Epidermal melanocyte (primary cell): Measurements from ENCODE around the gene MYD88.
"Not testable (repeated sequence)": the region's sequence is repeated elsewhere in the genome, so short reads cannot be mapped to it uniquely, and the experiment has no call there.

ENCODE experiments used
- DNase-seq: peaks from one replicate; pipeline ENCODE4 v3.0.0; 2011; ENCODE audit warnings: low spot score; ENCODE audit not compliant: insufficient read length

Gene MYD88

DNA sequence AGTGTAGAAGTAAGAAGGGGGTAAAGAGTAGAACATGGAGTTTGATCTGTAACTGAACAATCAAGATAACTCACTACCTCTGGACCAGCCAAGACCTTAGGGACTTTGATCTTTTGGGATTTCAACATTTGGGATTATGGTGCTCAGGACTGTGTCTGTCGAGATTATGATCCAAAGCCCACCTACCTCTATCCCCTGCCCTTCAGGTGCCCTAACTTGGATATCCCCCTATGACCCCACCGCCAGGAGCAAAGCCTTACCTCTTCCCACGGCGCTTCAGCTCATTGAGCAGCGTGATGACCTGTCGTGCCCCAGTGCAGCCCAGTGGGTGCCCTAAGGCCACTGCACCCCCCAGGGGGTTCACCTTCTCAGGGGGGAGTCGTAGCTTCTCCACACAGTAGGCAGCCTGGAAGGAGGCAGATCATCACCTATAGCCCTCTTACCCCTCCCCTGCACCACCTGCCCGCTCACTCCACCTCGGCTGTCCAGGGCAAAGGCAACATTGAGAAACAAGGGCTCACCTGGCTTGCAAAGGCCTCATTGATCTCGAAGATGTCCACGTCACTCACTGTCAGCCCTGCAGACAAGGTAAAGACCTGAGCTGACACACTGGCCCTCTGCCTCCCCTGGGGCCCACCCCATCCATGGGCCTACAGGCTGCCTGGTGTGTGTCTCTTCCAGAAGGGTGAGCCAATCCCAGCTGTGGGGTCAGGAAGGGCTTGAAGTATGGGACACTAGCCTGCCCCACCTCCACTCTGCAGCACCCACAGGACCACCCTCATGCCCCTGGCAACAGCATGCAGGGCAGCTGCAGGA is 12.9 kb upstream of the MYD88 start:
- no peak for DNase-seq

DNA sequence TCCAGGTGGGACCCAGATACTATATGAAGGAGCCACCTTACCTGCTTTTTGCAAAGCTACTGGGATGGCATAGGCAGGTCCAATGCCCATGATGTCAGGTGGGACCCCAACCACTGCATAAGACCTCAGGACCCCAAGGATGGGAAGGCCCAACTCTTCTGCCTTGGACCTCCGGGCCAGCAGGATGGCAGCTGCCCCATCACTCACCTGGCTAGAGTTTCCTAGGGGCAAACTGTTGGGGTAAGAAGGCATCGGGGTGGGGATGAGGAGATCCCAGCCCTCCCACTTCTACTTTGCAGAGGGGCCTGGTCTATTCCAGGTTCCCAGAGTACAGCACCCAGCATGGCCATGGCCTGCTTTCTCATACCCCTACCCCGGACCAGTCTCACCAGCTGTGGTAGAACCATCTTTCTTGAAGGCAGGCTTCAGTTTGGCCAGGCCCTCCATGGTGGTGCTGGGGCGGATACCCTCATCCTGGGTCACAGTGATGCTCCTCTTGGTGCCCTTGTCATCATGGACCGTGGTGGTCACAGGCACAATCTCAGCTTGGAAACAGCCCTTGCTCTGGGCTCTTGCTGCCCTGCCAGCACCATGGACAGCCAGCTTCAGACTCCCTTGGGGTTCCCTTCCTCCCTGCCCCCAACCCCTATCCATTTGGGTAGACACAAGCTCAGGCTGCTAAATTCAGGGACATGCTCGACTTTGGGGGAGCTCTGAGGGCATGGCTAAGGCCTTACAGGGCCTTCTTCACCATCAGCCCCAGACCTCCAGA is 12.2 kb upstream of the MYD88 start:
- no peak for DNase-seq

DNA sequence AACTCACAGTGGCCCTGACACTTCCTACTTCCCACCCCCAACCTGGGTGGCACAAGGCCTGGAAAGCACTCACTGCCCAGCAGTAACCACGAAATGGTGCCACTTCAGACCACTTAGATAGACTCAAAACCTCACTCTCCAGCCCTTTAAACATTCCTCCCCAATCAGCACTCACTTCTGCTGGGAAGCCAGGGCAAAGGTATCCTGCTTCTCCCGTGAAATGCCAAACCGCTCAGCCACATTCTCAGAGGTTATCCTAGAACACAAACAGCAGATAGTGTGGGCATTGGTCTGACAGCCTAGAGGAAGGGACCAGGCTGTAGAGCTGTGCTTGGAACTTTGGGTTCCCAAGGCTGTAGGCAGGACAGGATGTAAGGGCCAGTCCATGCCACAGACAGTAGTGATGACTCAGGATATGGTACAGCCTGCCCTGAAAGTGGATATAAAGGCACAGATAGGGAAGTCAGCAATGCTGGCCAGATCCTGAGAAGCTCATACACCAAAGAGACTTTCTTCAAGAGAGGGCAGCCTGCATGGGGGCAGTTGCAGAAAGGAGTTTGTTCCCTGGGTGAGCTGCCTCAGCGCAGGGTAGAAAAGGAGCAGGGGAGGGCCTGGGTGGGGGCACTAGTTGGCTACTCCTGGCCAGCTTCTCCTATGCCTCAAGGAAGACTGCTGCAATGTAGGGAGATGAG is 10.7 kb upstream of the MYD88 start:
- no peak for DNase-seq

DNA sequence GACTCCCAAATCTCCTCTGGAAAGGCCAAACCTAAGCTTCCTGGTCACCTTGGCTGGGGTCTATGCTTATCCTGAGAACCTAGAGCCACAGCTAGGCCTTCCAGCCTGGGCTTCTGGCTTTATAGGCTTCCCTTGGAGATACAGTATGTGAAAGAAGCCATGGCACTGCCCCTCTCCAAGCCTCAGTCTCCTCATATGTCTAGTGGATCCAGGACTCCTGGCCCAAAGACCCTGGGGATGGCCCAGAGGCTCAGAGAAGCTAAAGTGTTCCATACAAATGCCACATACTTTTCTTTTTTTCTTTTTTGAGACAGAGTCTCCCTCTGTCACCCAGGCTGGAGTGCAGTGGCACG is 10.2 kb upstream of the MYD88 start:
- no peak for DNase-seq

DNA sequence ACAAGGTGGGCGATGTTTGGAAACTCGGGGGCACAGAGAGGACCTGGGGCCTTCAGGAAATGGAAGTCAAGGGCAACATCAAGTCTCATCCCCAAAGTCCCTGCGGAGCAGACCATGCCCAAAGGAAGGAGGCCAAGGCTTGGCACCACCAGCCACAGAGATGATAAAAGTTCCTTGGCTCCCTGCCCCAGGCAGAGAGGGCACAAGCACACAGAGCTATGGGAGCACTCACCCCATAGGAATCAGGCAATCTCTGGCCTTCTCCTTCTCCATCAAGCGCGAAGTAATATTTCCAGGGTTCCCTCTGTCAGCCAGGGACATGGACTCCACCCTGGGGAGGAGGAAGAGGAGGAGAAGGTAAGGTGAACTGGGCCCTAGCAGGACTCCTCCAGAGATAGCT is 9.4 kb upstream of the MYD88 start:
- DNase-seq: no peak

DNA sequence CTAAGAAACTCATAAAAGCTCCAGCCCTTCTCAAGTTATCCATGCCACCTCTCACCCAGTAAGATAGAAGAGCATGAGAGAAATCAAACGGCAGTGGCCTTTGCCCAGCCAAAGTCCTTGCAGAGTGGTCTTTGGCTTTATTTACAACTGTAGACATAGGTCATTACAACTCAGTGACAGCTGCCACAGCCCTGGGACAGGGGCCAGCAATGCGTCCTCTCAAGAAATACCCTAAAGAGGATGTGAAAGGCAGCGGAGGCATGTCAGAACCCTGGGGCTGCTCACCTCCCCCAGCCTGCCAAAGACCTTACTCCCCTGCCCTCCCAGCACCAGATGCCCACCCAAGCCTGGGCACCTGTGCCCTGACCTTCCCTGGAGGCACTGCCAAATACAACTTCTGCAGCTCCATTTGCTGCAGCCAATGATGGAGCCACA is 7.8 kb upstream of the MYD88 start:
- no peak for DNase-seq

DNA sequence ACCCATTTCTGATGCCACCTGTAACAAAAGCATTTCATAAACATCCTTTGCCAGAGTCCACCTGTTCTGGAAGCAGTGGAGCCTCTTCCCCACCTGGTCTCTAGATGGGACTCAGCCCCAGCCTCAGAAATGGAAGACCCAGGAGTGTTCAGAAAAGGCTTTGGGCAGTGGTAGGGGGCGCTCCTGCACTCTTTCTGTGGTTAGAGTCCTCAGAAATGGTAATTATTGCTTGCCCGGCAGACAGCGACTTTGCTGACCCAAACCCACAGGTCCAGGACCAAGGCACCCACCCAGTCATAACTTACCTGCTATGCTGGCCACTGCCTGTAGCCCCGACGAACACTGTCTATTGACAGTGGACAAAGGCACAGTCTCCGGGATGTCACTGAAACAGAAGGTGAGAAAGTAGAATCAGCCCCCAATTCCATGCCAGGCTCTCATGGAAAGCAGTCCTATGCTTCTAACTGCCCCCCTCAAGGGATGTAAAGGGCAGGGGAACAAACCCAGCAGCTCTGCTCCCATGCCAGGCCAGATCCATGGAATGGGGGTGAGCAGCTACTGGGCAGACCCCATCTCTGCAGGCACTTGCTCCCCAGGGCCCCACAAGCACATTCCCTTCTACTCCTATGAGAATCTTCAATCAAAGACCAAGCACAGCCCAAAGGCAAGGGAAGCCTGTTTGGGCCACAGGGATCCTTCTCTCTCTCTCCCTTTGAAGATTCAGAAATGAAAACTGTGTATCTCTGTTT is 6.7 kb upstream of the MYD88 start:
- no peak for DNase-seq

DNA sequence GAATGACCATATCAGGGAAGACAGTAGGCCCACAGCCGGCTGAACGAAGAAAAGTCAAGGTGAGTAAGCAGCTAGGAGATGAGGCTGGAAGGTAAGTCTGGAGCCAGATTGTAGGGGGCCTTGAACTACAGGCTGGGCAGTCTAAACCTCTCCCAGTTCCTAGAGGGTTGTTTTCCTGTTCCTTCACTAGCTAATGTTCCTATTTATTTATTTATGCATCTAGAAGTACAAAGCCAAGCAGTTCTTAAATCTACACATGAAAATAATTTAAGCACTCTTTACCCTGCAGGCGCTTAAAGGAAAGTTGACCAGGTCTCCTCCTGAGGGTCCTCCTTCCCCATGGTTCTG is 5.3 kb upstream of the MYD88 start:
- DNase-seq: no peak

DNA sequence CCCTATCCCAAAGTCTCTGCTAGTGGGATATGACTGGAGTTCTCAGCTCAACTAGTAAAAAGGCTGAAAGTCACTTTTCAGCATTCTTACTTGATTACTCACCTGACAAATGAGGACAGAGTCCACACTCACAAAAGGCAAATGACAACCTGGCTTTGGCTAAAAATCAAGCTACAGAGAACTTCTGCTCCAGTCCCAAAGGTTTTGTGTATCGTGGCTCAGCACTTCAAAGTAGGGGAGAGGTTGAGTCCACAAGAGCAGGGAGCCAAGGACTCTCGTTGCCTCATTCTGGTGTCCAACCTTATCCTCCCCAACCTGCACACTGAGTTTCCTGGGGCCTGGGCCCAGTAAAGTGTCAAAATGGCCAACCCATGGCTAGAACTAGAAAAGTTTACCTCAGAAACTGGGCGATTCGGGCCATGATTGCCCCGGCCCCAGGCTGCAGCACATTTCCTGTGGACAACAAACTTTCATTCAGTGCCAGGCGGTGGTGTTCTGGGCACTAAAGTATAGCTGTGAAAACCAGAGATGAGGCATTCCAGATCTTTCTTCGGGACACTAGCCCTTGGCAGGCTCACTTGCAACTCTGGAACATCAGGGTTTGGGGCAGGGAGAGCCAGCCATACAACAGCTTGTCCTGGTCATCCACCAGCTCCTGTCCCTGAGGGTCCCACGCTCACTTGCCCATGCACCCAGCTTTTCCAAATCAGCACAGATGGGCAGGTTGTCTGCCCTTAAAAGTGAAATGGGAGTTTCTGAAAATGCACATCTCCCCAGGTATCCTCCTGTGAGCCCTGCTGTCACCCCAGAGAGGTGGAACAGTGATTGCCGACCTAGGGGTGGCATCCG is 4.7 kb upstream of the MYD88 start:
- DNase-seq: no peak

DNA sequence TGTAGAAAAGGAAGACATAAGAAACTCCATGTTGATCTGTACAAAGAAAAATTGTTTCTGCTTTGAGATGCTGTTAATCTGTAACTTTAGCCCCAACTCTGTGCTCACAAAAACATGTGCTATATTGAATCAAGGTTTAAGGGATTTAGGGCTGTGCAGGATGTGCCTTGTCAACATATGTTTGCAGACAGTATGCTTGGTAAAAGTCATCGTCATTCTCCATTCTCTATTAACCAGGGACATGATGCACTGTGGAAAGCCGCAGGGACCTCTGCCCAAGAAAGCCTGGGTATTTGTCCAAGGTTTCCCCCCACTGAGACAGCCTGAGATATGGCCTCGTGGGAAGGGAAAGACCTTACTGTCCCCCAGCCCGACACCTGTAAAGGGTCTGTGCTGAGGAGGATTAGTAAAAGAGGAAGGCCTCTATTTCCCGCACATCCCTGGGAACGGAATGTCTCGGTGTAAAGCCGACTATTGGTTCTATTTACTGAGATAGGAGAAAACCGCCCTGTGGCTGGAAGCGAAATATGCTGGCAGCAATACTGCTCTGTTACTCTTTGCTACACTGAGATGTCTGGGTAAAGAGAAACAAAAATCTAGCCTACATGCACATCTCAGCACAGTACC is 3.8 kb upstream of the MYD88 start:
- not testable (repeated sequence) for DNase-seq

DNA sequence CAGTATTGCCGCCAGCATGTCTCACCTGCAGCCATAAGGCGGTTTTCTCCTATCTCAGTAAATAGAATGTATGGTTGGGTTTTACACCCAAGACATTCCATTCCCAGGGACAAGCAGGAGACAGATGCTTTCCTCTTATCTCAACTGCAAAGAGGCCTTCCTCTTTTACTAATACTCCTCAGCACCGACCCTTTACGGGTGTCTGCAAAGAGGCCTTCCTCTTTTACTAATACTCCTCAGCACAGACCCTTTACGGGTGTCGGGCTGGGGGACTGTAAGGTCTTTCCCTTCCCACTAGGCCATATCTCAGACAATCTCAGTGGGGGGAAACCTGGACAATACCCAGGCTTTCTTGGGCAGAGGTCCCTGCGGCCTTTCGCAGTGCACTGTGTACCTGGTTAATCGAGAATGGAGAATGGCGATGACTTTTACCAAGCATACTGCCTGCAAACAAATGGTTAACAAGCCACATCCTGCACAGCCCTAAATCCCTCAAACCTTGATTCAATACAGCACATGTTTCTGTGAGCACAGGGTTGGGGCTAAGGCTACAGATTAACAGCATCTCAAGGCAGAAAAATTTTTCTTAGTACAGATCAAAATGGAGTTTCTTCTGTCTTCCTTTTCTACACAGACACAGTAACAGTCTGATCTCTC is 2.7 kb upstream of the MYD88 start:
- not testable (repeated sequence) for DNase-seq

DNA sequence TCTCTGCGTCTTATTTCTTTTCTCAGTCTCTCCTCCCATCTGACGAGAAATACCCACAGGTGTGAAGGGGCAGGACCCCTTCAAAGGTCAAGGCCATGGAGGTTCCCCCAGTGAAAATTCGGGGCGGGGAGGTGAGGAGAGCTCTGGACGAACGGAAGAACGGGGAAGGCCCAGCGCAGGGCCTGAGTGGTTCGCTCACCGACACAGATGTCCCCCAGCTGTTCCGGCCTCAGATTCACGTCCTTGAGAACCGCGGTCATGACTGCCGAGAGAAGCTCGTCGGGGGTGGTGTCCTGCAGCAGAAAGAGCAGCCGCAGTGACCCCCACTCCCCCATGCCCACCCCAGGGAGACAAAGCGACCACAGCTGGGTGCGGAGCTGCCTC is 2.1 kb upstream of the MYD88 start:
- DNase-seq: no peak

DNA sequence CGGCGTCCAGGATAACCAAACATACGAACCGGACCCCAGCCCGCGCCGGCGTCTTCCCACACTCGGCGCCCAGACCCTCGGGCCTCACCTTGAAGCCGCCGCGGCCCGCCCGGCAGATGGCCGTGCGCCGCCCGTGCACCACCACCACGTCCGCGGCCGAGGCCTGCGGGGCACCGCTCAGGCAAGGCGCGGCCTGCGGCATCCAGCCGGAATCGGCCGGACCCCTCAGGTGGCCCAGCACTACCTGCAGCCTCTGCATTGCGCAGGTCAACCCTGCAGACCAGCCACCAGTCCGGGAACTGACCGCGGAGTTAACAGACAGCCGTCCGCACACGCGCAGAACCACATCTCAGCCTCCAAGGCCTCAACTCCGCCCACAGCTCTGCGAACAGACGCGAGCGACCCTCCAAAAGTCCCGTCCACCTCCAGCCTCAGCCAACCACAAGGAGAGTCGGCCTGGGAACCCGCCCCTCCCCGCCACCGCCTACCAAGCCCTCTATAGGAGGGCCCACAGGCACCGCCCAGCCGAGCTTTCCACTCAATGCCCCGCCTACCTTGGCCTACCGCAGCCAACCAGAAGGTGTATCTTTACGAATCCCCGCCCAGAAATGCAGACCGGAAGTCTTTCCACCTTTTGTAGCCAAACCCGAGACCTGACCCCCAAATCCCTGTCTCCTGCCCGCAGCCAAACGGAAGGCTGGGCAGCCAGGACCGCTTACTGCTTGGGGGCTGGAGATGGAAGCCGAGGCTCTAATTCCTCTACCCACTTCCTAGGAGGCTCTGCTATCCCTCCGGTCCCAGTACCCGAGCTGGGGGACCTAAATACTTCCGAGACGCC is 1.5 kb upstream of the MYD88 start, which contains the start of gene ACAA1:
Gene ACAA1 (minus strand): TSS at position 351 of the 838 bp plus-strand sequence. CDS start 92 bp downstream, at position 259.
- DNase-seq: peak; percentile 94

DNA sequence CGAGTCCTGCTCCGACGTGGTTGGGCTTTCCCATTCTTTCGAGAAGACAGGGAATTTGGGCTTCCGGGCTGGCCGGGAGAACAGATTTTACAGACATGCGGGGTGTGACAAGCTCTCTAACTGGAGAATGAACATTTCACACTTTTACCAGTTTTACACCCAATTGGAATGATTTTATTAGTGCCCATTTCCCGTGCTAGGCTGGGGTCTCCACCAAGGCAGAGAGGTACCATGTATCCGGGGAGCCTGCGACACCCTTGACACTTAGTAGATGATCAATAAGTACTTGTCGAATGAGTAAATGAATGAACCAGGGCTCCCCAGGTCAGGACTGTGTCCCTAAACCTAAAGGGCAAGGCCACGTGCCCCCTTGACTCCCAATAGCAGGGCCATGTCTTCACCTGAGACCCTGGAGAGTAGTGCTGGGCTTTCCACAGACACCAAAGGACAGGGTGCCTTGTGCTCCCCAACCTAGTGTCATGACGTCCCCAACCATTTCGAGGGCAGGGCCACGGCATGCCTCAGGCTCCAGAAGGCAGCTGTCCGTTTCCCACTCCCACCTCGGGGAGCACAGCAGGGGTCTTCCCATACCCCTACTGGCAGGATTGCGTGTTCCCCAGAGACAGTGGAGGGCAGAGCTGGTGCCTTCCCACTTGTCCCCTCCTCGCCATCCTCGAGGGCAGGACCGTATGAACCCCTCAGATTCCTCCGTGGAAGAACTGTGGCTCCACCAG is 679 bp upstream of the MYD88 start:
- no peak for DNase-seq

DNA sequence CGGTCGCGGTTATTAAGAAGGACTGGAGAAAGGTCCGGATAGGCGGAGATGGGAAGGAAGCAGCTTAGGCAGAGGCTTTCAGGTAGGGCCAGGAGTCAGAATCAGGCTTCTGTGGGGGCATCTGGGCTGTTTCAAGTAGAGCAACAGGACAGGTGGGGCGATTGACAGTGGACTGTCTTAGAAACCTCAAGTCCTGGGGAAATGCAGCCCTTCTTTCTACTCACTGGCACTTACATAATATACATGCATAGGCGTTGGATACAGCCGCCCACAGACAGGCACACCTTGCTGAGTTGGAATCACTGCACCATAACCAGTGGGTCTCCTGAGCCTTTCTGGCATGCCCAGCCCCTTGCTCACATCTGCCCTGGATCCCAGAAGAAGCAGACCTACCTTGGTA is 730 bp downstream of the MYD88 start:
- DNase-seq: no peak

DNA sequence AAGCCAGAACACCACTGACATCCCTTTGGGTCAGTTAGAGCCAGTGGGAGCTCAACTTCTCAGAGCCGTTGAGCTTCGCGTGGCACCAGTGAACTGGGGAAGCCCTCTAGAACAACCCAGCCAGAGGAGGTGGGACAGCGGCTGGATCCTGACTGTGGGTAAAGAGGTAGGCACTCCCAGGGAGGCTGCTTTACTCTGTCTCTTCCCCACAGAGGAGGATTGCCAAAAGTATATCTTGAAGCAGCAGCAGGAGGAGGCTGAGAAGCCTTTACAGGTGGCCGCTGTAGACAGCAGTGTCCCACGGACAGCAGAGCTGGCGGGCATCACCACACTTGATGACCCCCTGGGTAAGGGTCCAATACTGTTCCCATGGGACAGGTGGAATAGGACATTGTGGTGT is 1.2 kb downstream of the MYD88 start:
- DNase-seq: no peak

DNA sequence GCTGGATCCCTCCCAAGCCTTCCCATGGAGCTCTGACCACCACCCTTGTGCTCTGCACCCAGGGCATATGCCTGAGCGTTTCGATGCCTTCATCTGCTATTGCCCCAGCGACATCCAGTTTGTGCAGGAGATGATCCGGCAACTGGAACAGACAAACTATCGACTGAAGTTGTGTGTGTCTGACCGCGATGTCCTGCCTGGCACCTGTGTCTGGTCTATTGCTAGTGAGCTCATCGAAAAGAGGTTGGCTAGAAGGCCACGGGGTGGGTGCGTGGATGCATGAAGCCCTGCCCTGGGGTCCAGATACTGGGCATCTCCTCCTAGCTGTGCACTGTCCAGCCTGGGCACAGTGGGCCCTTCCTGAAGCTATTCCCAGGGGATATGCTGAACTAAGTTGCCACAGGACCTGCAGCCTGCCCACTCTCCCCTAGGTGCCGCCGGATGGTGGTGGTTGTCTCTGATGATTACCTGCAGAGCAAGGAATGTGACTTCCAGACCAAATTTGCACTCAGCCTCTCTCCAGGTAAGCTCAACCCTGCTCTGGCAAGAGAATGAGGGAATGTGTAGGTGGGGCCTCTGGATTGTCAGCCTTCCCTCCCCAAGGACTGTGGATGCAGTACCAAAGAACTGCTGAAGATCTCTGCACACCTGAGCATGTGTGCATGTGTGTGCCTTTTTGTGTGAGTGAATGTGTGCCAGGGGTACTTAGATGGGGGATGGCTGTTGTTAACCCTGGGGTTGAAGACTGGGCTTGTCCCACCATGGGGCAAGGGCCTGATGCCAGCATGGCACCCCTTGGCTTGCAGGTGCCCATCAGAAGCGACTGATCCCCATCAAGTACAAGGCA is 2.1 kb downstream of the MYD88 start:
- DNase-seq: no peak
